ENCODE data around the gene C1QTNF6. TPM values are rescaled to one million over a fixed set of nuclear protein-coding genes. Genes with fewer than 3 reads are reported as not detected.
"Not testable (repeated sequence)": the region's sequence is repeated elsewhere in the genome, so short reads cannot be mapped to it uniquely, and the experiment has no call there.

Gene C1QTNF6
- total RNA-seq, 1 experiment from 2014 or later = 15.2 TPM

- no peaks in the 10 kb centered on the region for H3K9me2 ChIP-seq (ENCODE audit: insufficient read depth)
- ATAC-seq = no peak
- H3K9ac ChIP-seq (ENCODE audit: low read length) = no peak overlapping the region
- CTCF ChIA-PET = interaction anchor here (1.1 kb wide), 1 partner anchor 14 kb away, joined by 3 read pairs; no protein-coding TSS in a partner anchor
- peaks cover 12 to 28% of the 10 kb centered on the region in 2 experiments for H3K4me1 ChIP-seq (ENCODE audit: control insufficient read depth in 1 of 2, insufficient read depth in 2 of 2, low read length in 2 of 2)
- BruUV-seq (replicated peaks) = no TSS peak
- no peaks in the 10 kb centered on the region for H4K20me1 ChIP-seq (ENCODE audit: insufficient read depth)
- H3K4me3 ChIP-seq (replicated peaks in 1 of 2; ENCODE audit: low read depth in 1 of 2, low read length in 2 of 2) = no peak overlapping the region
- RAD21 ChIA-PET (ENCODE audit: low non-redundant PET in 1 of 2, low total read pairs in 2 of 2, uncharacterized antibody in 2 of 2, unreplicated experiment in 2 of 2) = no interaction called here
- no peak overlapping the region for H3K27ac ChIP-seq (ENCODE audit: low read depth, low read length)
- H3K4me2 ChIP-seq (ENCODE audit: low read length) = no peak overlapping the region
- H3K9me3 ChIP-seq (ENCODE audit: control insufficient read depth in 1 of 2, insufficient read depth in 1 of 2, low read depth in 1 of 2, low read length in 2 of 2) = no peaks in the 10 kb centered on the region
- H3K27me3 ChIP-seq (ENCODE audit: insufficient read depth, low read length) = no peaks in the 10 kb centered on the region
- TF ChIP-seq POLR2A (IDR thresholded peaks at IDR 0.05; ENCODE audit: borderline replicate concordance, extremely low read depth, insufficient read depth, insufficient read length) (no peak), EZH2phosphoT487 (IDR thresholded peaks at IDR 0.05; ENCODE audit: borderline replicate concordance) (no peak), YY1 (IDR thresholded peaks at IDR 0.05; ENCODE audit: extremely low read depth, insufficient replicate concordance, low read depth, low read length) (no peak), SP1 (IDR thresholded peaks at IDR 0.05; ENCODE audit: low read depth) (no peak), TCF7L2 (IDR thresholded peaks at IDR 0.05; ENCODE audit: borderline replicate concordance, extremely low read depth, insufficient read depth, insufficient read length) (no peak), ZNF274 (IDR thresholded peaks at IDR 0.05; ENCODE audit: low read depth, low read length) (no peak)
- H2AFZ ChIP-seq (ENCODE audit: low read depth, low read length, poor library complexity, severe bottlenecking) = no peak overlapping the region
- POLR2A ChIA-PET = no interaction called here
- intact Hi-C loops (cut with micrococcal nuclease) = no loop called here
- H3K36me3 ChIP-seq (ENCODE audit: control insufficient read depth in 1 of 2, insufficient read depth in 2 of 2, low read length in 2 of 2) = no peaks in the 10 kb centered on the region
- H3K79me2 ChIP-seq (ENCODE audit: insufficient read depth, low read length) = no peaks in the 10 kb centered on the region
- DNase-seq (ENCODE audit: low read depth, low spot score) = no peak
These were observed 14.7 kb upstream of the C1QTNF6 start for GRCh38 chr22:37202716-37203115.

GRCh38 chr22:37202001-37202555, 14.0 kb upstream of the C1QTNF6 start:
- ATAC-seq = no peak
- no peak overlapping the region for H3K4me3 ChIP-seq (replicated peaks in 1 of 2; ENCODE audit: low read depth in 1 of 2, low read length in 2 of 2)
- no peak for TF ChIP-seq POLR2AphosphoS5 (IDR thresholded peaks at IDR 0.05; ENCODE audit: low read depth, low read length)
- no peak for TF ChIP-seq JUND (IDR thresholded peaks at IDR 0.05)
- TF ChIP-seq RAD21 (IDR thresholded peaks at IDR 0.05; ENCODE audit: low read depth) = no peak
- no peaks in the 10 kb centered on the region for H3K36me3 ChIP-seq (ENCODE audit: control insufficient read depth in 1 of 2, insufficient read depth in 2 of 2, low read length in 2 of 2)
- ChIA-PET POLR2A (no interaction called here), CTCF (interaction anchor here (3.3 to 3.7 kb wide), 2 partner anchors 28 to 58 kb away, joined by 19 to 22 read pairs; no protein-coding TSS in a partner anchor), RAD21 (ENCODE audit: low non-redundant PET in 1 of 2, low total read pairs in 2 of 2, uncharacterized antibody in 2 of 2, unreplicated experiment in 2 of 2) (no interaction called here)
- no peak for DNase-seq (ENCODE audit: low read depth, low spot score)
- no peaks in the 10 kb centered on the region for H3K79me2 ChIP-seq (ENCODE audit: insufficient read depth, low read length)
- no peak overlapping the region for H3K9ac ChIP-seq (ENCODE audit: low read length)
- no peak overlapping the region for H3K27ac ChIP-seq (ENCODE audit: low read depth, low read length)
- H3K9me3 ChIP-seq (ENCODE audit: control insufficient read depth in 1 of 2, insufficient read depth in 1 of 2, low read depth in 1 of 2, low read length in 2 of 2) = no peaks in the 10 kb centered on the region
- H4K20me1 ChIP-seq (ENCODE audit: insufficient read depth) = no peaks in the 10 kb centered on the region
- H3K27me3 ChIP-seq (ENCODE audit: insufficient read depth, low read length) = no peaks in the 10 kb centered on the region
- BruUV-seq (replicated peaks) = no TSS peak
- no peaks in the 10 kb centered on the region for H3K9me2 ChIP-seq (ENCODE audit: insufficient read depth)
- intact Hi-C loops (cut with micrococcal nuclease) = no loop called here
- no peak overlapping the region for H3K4me2 ChIP-seq (ENCODE audit: low read length)
- no peak overlapping the region for H2AFZ ChIP-seq (ENCODE audit: low read depth, low read length, poor library complexity, severe bottlenecking)
- H3K4me1 ChIP-seq (ENCODE audit: control insufficient read depth in 1 of 2, insufficient read depth in 2 of 2, low read length in 2 of 2) = peaks cover 16 to 34% of the 10 kb centered on the region in 2 experiments

- H3K27ac ChIP-seq (ENCODE audit: low read depth, low read length); H4K20me1 ChIP-seq (ENCODE audit: insufficient read depth); H3K4me3 ChIP-seq (replicated peaks in 1 of 2; ENCODE audit: low read depth in 1 of 2, low read length in 2 of 2); H3K27me3 ChIP-seq (ENCODE audit: insufficient read depth, low read length); H3K9me3 ChIP-seq (ENCODE audit: control insufficient read depth in 1 of 2, insufficient read depth in 1 of 2, low read depth in 1 of 2, low read length in 2 of 2); ATAC-seq; DNase-seq (ENCODE audit: low read depth, low spot score); H3K79me2 ChIP-seq (ENCODE audit: insufficient read depth, low read length); intact Hi-C loops (cut with micrococcal nuclease); BruUV-seq (replicated peaks); H2AFZ ChIP-seq (ENCODE audit: low read depth, low read length, poor library complexity, severe bottlenecking); H3K36me3 ChIP-seq (ENCODE audit: control insufficient read depth in 1 of 2, insufficient read depth in 2 of 2, low read length in 2 of 2); H3K9me2 ChIP-seq (ENCODE audit: insufficient read depth); POLR2A ChIA-PET; RAD21 ChIA-PET (ENCODE audit: low non-redundant PET in 1 of 2, low total read pairs in 2 of 2, uncharacterized antibody in 2 of 2, unreplicated experiment in 2 of 2); H3K4me2 ChIP-seq (ENCODE audit: low read length); H3K9ac ChIP-seq (ENCODE audit: low read length): not testable (repeated sequence)
- CTCF ChIA-PET = interaction anchor here (3.3 to 3.7 kb wide), 2 partner anchors 28 to 58 kb away, joined by 19 to 22 read pairs; no protein-coding TSS in a partner anchor
- peaks cover 23 to 41% of the 10 kb centered on the region in 2 experiments for H3K4me1 ChIP-seq (ENCODE audit: control insufficient read depth in 1 of 2, insufficient read depth in 2 of 2, low read length in 2 of 2)
These were observed 13.4 kb upstream of the C1QTNF6 start for GRCh38 chr22:37201443-37201820.

Data from HCT116 (cell line).